Naive B cell (primary cell): ENCODE data around the gene BCL2L1. TPM values are rescaled to one million over a fixed set of nuclear protein-coding genes. Genes with fewer than 3 reads are reported as not detected.
"Not testable (repeated sequence)": the region's sequence is repeated elsewhere in the genome, so short reads cannot be mapped to it uniquely, and the experiment has no call there.

Experiments used
- ATAC-seq, 2 donors: fragments of 150-1000 bp; cut with Tn5 transposase; 2 replicates each; pipeline ENCODE4 v1.10.0; 2021; ENCODE audit warnings: low read depth in 2 of 2, mild to moderate bottlenecking in 2 of 2, moderate library complexity in 2 of 2
- DNase-seq: peaks from one replicate; pipeline ENCODE4 v3.0.0; 2022
- H3K27ac Mint-ChIP-seq, 6 donors: one replicate each; pipeline ENCODE4 v1.8.0; 2020 to 2022; ENCODE audit warnings: mild to moderate bottlenecking in 6 of 6, mixed read lengths in 6 of 6, moderate library complexity in 5 of 6, inconsistent platforms in 2 of 6
- H3K27me3 Mint-ChIP-seq, 3 donors: one replicate each; pipeline ENCODE4 v1.8.0; 2021 to 2022; ENCODE audit warnings: mixed read lengths in 3 of 3, mild to moderate bottlenecking in 1 of 3
- H3K36me3 Mint-ChIP-seq, 2 donors: one replicate each; pipeline ENCODE4 v1.8.0; 2020 to 2022; ENCODE audit warnings: mixed read lengths in 2 of 2, inconsistent platforms in 1 of 2, mild to moderate bottlenecking in 1 of 2
- H3K4me1 Mint-ChIP-seq, 3 donors: one replicate each; pipeline ENCODE4 v1.8.0; 2020 to 2022; ENCODE audit warnings: mixed read lengths in 3 of 3, inconsistent platforms in 1 of 3, mild to moderate bottlenecking in 1 of 3, moderate library complexity in 1 of 3
- H3K4me3 Mint-ChIP-seq, 8 donors: one replicate each; pipeline ENCODE4 v1.8.0; 2020 to 2022; ENCODE audit warnings: mild to moderate bottlenecking in 8 of 8, mixed read lengths in 8 of 8, moderate library complexity in 8 of 8, inconsistent platforms in 2 of 8
- H3K9me3 Mint-ChIP-seq, 7 donors: one replicate each; pipeline ENCODE4 v1.8.0; 2020 to 2022; ENCODE audit warnings: mixed read lengths in 7 of 7, mild to moderate bottlenecking in 5 of 7, inconsistent platforms in 2 of 7, moderate library complexity in 1 of 7
- polyA plus RNA-seq, 6 donors: library from polyadenylated mRNA; unstranded; fragments of 300-500 nt; fragmentation: Illumina TruSeq; gene quantifications; one replicate each; pipeline ENCODE4 v1.2.3, GENCODE V29; 2021; ENCODE audit warnings: low read depth in 6 of 6

The BCL2L1 gene
- polyA plus RNA-seq, 6 donors from 2014 or later = 6.2 to 13.0 (median 8.9) TPM

DNA sequence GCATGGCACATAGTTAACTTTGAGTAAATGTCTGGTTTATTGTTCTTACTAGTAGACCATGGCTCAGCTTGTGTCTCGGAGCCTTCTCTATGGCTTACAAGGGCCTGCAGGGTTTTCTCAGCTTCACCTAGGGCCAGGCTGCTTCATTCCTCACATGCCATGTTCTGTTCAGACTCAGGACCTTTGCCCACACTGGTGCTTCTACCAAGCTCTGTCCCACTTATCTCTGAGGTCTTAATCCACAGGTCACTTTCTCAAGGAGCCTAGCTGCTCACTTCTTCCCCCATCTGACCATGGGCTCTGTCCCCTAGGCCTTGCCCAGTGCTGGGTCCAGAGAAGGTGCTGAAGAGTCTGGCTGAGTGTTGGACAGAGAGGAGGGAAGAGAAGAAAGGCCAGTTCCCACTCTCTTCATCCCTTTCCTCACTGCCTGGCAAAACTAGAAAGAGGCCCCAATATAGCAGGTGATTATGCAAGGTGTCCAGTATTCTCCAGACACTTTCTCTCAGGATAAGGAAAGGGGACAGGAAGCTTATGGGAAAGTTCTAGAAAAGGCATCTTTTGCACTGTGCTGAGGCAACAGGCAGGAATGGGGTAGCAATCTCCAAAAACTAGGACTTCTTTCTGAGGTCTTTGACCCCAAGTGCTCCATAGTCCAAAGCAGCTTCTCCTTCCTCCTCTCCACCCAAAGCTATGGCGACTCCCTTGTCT, 45.0 kb downstream of the BCL2L1 start:
- Mint-ChIP-seq H3K4me3 (peak overlapping the region in 6 of 8 donors; percentile 0 to 93 (median 61)), H3K4me1 (peaks cover 54 to 67% (median 66%) of the 10 kb centered on the region in 3 donors), H3K9me3 (no peaks in the 10 kb centered on the region), H3K27me3 (no peaks in the 10 kb centered on the region), H3K36me3 (peaks cover 9% of the 10 kb centered on the region in 2 donors), H3K27ac (peak overlapping the region in 3 of 6 donors; percentile 36 to 80 (median 42))
- ATAC-seq = no peak
- no peak for DNase-seq

DNA sequence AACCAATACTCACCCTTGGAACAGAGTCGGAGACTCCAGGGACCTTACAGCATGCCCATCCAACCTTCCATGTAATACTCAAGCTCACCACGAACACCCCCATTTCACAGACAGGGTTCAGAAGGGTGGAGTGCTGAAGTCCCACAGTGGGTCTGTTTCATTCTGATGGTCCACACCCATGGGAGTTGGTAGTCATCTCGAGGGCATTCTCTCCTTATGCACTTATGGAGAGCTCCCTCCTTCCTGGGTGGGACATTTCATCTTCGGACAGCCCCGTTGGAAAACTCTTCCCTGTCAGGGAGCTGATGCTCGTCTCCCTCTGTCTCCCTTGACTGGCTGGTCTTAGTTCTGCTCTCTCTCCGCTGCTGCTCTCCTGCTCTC, 46.1 kb downstream of the BCL2L1 start:
- ATAC-seq (no peak), DNase-seq (no peak)
- peak overlapping the region; percentile 13 to 99 (median 98) for H3K27ac Mint-ChIP-seq
- H3K9me3 Mint-ChIP-seq = no peaks in the 10 kb centered on the region
- peaks cover 9% of the 10 kb centered on the region in 2 donors for H3K36me3 Mint-ChIP-seq
- H3K27me3 Mint-ChIP-seq = no peaks in the 10 kb centered on the region
- peaks cover 50 to 63% (median 62%) of the 10 kb centered on the region in 3 donors for H3K4me1 Mint-ChIP-seq
- H3K4me3 Mint-ChIP-seq = peak overlapping the region; percentile 81 to 99 (median 97)

DNA sequence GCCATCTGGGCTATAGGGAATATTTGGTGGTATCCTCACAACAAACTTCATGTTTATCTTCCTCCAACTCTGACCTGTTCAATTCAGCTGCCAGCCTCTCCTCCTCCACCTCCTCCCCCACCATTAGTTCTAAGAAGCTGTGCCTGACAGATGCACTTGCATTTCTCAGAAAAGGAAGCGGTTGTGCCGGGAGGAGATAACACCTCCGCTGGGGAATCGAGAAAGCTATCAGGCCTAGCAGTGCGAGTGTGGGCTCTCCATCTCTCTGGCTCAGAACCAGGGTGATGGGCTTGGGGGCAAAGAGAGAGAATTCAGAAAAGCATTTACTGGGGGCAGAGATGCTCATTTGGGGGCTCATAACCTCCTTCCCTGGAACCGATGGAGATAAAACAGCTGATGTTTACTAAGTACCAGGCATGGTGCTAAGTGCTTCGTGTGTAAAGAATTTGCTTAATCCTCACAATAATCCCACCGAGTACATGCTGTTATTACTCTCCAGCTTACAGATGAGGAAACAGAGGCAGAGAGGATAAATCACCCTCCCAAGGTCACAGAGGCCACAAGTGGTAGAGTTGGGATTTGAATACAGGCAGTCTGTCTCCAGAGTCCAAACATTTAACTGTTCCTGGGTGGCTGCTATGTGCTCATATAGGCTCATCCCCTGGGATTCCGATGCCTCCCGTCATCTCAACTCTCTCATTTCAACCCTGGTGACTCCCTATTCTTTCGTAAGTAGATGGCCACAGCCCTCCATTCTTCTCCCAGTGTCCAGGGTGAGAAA, 46.6 kb downstream of the BCL2L1 start:
- H3K4me1 Mint-ChIP-seq = peaks cover 51 to 57% (median 57%) of the 10 kb centered on the region in 3 donors

DNA sequence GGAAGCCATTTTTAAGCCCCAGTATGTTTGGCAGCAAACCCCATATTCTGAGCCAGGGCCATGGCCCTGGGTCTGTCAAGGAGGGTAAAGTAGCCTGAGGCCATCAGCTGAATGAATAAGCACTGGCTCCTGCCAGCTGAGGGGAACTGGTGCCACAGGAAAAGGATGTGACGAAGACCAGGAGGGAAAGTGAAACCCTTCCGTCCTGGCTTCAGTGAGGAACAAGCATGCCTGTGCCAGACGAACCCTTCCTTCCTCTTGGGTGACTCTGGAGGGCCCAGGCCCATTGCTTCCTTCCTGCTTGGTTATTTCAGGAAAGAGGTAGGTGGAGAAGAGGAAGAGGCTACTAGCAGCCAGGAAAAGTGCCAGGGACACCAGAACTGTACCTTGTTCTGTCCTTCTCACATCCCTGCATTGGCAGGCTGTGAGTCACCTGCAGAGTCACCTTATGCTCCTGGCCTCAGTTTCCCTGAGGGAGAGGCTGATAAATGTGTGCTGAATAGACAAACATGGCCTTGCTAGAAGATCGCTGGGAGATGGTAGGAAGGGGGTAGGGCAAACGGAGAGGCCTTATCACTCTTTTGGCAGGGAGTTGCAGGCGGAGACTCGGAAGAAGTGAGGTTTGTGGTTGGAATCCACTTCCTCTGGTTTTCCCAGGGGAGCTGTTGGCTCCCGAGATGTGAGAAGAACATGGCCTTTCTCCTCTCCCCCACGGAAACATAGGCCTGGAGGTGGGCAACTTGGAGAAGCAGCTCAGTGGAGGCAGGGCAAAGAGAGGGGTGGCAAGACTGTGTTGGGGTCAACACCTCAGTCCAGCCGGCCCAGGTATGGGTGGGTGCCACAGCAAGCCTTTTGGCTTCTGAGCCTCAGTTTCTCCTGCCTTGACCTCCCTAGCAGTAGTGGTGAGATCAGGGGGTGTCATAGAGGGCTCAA, 47.5 kb downstream of the BCL2L1 start:
- peak; percentile 89 to 96 for ATAC-seq
- H3K36me3 Mint-ChIP-seq = no peaks in the 10 kb centered on the region

More for the DNA sequence above, 46.6 kb downstream of the BCL2L1 start:
- Mint-ChIP-seq H3K4me3 (peak overlapping the region; percentile 93 to 99 (median 98)), H3K9me3 (no peaks in the 10 kb centered on the region), H3K27ac (peak overlapping the region; percentile 96 to 99 (median 99)), H3K36me3 (peaks cover 7 to 8% of the 10 kb centered on the region in 2 donors), H3K27me3 (no peaks in the 10 kb centered on the region)
- ATAC-seq (peak; percentile 29 to 38), DNase-seq (peak; percentile 23)

DNA sequence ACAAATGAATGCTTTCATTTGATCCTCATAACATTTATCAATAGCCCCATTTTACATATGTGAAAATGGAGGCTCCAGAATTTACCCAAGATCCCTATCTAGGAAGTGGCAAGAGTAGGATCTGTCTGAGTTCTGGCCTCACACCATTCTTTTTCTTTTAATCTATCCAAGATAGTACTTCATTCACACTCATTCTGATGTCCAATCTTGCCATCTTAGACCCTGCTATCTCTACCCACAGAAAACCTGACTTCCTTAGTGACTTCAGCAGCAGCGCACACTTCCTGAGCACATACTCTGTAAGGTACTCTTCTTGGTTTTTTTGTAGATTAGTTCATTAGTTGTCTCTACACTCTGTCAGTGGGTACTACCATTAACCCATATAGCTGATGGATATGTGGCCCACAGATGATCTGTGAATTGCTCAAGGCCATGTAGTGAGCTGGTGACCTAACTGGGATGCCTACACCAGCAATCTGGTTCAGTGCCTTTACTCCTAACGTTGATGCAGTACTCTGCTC, 48.7 kb downstream of the BCL2L1 start:
- H3K27ac Mint-ChIP-seq = peak overlapping the region; percentile 96 to 99 (median 99)
- H3K9me3 Mint-ChIP-seq = no peaks in the 10 kb centered on the region
- H3K36me3 Mint-ChIP-seq = no peaks in the 10 kb centered on the region
- H3K4me3 Mint-ChIP-seq = peak overlapping the region in 7 of 8 donors; percentile 93 to 99 (median 97)
- DNase-seq (no peak), ATAC-seq (no peak)
- H3K4me1 Mint-ChIP-seq = peaks cover 47 to 51% (median 47%) of the 10 kb centered on the region in 3 donors
- no peaks in the 10 kb centered on the region for H3K27me3 Mint-ChIP-seq

More for the DNA sequence above, 47.5 kb downstream of the BCL2L1 start:
- Mint-ChIP-seq H3K27me3 (no peaks in the 10 kb centered on the region), H3K4me1 (peaks cover 45 to 50% (median 50%) of the 10 kb centered on the region in 3 donors), H3K27ac (peak overlapping the region; percentile 96 to 99 (median 99)), H3K9me3 (no peaks in the 10 kb centered on the region), H3K4me3 (peak overlapping the region; percentile 93 to 99 (median 98))
- peak; percentile 66 for DNase-seq

DNA sequence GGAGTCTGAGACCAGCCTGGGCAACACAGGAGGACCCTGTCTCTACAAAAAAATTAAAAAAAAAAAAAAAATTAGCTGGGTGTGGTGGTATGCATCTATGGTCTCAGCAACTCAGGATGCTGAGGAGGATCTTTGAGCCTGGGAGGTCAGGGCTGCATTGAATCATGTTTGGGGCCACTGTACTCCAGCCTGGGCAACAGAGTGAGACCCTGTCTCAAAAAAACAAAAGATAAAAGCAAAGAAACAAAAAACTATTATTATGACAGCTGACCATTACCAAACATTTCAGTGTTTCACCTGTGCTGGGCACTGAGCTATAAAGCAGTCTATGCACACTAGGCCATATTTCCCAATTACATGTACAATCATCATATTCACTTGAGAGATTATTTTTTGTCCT, 49.2 kb downstream of the BCL2L1 start:
- Mint-ChIP-seq H3K4me1 (peaks cover 43 to 46% (median 43%) of the 10 kb centered on the region in 3 donors), H3K36me3 (no peaks in the 10 kb centered on the region), H3K4me3 (peak overlapping the region in 1 of 8 donors; percentile 93), H3K27me3 (no peaks in the 10 kb centered on the region), H3K27ac (peak overlapping the region in 4 of 6 donors; percentile 96 to 99 (median 98)), H3K9me3 (no peaks in the 10 kb centered on the region)
- ATAC-seq = no peak
- no peak for DNase-seq

DNA sequence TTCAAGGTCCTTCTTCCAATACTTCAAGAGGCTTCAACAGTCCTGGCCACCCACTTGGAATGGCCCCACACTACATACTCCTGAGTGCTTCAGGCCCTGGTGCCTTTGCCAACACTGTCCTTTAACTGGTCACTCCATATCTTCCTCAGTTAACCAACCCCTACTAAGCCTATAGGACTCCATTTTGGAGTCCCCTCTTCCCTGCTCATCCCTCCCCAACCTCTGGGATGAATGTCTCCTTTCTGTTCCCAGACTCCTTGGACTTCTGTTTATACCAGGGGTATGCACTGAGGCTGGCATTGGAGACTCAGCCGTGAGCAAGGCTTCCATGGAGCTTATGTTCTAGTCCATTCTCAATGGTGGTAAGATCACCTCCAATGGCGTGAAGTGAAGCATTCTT, 51.3 kb downstream of the BCL2L1 start:
- ATAC-seq = no peak
- H3K4me3 Mint-ChIP-seq = peak overlapping the region in 2 of 8 donors; percentile 41 to 43
- DNase-seq = no peak
- peaks cover 44 to 52% (median 50%) of the 10 kb centered on the region in 3 donors for H3K4me1 Mint-ChIP-seq
- no peaks in the 10 kb centered on the region for H3K27me3 Mint-ChIP-seq
- H3K9me3 Mint-ChIP-seq = no peaks in the 10 kb centered on the region
- no peaks in the 10 kb centered on the region for H3K36me3 Mint-ChIP-seq
- H3K27ac Mint-ChIP-seq = no peak overlapping the region

DNA sequence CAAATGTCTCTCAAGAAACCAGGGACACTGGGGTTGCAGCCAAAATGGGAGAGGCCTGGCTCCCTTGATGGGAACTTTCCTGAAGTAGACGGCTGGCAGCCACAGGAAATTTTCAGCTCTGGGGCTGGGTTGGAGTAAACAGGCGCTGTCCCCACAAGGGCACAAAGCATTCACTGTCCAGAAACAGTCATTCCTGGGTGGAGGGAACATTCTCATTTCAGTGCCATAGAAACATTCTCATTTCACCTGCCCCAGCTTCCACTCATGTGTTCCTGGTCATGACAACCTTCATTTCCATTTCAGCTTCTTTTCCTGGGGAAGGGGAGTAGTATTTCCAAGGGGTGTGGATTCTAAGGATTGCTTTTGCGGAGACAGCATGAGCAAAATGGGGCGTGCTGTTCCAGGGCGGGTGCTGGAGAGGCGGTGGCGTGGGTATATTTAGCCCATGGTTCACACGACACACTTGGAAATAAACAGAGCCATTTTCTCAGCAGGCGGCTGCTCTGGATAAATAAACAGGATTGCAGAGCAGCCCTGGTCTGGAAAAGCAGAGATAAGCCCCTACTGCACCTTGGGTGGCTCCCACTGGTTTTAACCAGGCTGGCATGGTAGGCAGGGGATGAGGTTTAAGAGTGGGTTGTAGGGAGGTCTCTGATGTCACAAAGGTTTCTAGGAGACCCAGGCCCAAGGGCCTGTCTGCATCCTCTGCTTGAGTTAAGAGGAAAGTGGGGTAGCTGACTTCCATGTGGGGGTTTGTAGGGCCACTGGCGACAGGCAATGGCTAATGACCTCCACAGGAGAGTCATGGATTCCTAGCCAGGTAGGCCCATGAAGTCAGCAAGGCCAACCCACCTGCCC, 52.1 kb downstream of the BCL2L1 start:
- H3K9me3 Mint-ChIP-seq = no peaks in the 10 kb centered on the region
- no peaks in the 10 kb centered on the region for H3K36me3 Mint-ChIP-seq
- no peak for DNase-seq
- H3K27me3 Mint-ChIP-seq = no peaks in the 10 kb centered on the region
- no peak overlapping the region for H3K4me3 Mint-ChIP-seq
- peaks cover 40 to 49% (median 43%) of the 10 kb centered on the region in 3 donors for H3K4me1 Mint-ChIP-seq
- no peak for ATAC-seq
- peak overlapping the region in 1 of 6 donors; percentile 72 for H3K27ac Mint-ChIP-seq

DNA sequence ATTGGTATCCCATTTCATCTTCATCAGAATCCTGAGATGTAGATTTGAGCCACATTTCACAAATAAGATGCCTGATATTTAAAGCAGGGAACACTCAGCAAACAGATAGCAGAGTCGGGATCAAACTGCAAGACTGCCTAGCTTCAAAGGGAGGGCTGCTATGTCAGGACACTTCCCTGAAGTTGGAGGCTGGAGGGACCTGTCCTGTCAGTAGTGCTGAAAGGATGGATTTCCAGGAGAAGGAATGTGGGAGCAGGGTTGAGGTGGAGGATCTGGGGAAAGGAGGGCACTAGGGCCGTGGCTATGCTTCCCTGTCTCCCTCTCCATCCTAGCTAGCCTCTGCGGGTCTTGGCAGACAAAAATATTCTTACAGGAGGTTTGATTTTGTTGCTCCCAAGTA, 52.8 kb downstream of the BCL2L1 start:
- no peak for DNase-seq
- H3K9me3 Mint-ChIP-seq = no peaks in the 10 kb centered on the region
- no peak overlapping the region for H3K4me3 Mint-ChIP-seq
- peaks cover 36 to 42% (median 36%) of the 10 kb centered on the region in 3 donors for H3K4me1 Mint-ChIP-seq
- no peaks in the 10 kb centered on the region for H3K36me3 Mint-ChIP-seq
- ATAC-seq = no peak
- no peaks in the 10 kb centered on the region for H3K27me3 Mint-ChIP-seq
- peak overlapping the region in 2 of 6 donors; percentile 33 to 73 for H3K27ac Mint-ChIP-seq

DNA sequence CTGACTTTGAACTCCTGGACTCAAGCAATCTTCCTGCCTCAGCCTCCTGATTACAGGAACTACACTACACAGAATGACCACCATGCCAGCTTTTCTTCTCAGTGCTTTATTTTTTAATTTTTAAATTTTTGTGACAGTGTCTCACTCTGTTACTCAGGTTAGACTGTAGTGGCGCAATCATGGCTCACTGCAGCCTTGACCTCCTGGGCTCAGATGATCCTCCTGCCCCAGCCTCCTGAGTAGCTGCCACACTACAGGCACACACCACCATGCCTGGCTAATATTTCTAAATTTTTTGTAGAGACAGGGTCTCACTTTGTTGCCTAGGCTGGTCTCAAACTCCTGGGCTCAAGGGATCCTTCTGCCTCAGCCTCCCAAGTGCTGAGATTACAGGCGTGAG, 53.7 kb downstream of the BCL2L1 start:
- not testable (repeated sequence) for H3K36me3 Mint-ChIP-seq, ATAC-seq, H3K9me3 Mint-ChIP-seq, DNase-seq, H3K27me3 Mint-ChIP-seq
- peak overlapping the region in 1 of 6 donors; percentile 73 for H3K27ac Mint-ChIP-seq
- H3K4me1 Mint-ChIP-seq = peaks cover 27 to 32% (median 30%) of the 10 kb centered on the region in 3 donors
- peak overlapping the region in 1 of 8 donors; percentile 64 for H3K4me3 Mint-ChIP-seq

DNA sequence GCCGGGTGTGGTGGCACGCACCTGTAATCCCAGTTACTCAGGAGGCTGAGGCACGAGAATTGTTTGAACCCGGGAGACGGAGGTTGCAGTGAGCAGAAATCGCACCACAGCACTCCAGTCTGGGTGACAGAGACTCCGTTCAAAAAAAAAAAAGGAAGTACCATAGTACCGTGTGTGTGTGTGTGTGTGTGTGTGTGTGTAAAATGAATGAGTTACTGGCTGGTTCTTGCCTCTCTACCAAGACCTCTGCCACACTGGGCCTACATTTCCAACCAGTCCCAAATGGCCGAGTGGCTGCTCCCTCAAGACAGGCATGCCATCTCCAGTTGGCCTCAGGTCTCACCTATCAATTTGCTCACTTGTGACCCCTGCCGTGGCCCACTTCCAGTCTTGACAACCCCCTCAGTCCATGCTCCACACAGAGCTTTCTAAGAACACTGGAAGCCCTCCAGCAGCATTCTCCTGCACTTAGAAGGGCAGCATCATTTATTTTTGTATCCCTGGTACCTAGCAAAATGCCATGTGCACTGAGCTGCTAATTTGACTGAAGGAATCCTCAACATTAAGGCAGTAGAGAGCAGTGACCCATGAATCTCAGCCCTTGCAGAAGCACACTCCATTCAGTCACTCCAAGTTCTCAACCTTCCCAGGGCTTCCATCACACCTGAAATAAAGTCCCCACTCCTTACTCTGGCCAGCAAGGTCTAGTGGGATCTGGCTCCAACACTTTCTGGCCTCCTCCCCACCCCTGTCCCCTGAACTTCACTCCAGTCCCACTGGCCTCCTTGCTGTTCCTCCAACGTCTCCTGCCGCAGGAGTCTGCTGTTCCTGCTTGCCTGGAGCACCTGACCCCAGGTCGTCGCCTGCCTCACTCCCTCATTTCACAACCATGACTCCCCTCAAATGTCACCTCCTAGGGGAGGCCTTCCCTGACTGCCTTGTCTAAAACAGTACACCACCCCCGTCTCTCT, 55.1 kb downstream of the BCL2L1 start:
- Mint-ChIP-seq H3K27ac (peak overlapping the region; percentile 85 to 93 (median 88)), H3K9me3 (no peaks in the 10 kb centered on the region), H3K4me3 (peak overlapping the region in 7 of 8 donors; percentile 16 to 85 (median 66)), H3K36me3 (no peaks in the 10 kb centered on the region), H3K4me1 (peaks cover 28 to 32% (median 29%) of the 10 kb centered on the region in 3 donors), H3K27me3 (no peaks in the 10 kb centered on the region)
- ATAC-seq = peak; percentile 66 to 89
- peak; percentile 40 for DNase-seq
